T1000 (cell line): ENCODE results near the gene HYCC1.
"Not testable (repeated sequence)": the region's sequence is repeated elsewhere in the genome, so short reads cannot be mapped to it uniquely, and the experiment has no call there.

Experiments used
- DNase-seq: peaks from one replicate; lab custom pipeline; 2025; ENCODE audit warnings: mixed read lengths; lab: John Stamatoyannopoulos, UW

HYCC1 gene

DNA sequence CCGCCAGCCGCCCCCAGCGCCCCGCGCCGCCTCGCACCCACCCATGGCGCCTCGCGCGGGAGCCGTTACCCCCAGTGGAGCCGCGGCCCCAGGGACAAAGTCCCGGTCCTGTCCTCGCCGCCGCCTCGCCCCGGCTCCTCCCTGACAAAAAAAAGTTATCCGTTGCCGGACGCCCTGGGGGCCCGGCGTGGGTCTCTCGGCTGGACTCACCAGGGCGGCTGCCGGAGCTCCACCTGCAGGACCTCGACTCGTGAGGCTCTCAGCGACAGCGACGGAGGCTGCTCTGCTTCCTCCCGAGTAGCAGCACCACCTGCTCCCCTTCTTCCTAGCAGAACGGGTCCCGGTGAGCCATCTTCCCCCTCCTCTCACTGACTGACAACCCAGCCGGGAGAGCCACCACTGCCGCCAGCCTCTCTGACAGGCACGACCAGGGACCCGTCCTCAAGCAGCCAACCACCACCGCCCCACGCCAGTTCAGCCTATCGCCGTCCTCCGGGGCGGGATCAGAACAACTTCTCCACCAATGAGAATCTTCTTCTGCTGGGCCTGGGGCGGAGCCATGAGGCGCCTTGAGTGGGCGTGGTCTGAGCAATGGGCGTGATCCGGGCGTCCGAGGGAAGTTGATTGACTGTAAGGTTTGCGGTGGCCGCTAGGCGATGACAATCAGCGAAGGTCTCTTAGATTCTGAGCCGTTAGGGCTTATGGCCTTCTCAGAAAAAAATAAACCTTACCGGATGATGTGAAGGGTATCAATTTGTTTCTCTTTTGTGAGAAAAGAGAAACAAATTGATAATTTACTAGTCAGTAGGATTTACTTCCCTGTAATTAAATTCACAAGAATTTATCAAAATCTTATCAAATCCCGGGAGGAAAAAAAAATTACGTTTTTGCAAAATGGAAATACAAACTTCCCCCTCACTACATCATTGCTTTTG lies at the start of gene HYCC1:
HYCC1 (minus strand) TSS at position 416 of the 935 bp plus-strand sequence. CDS start 23,019 bp downstream, outside the sequence.
- DNase-seq: peak; percentile 99

DNA sequence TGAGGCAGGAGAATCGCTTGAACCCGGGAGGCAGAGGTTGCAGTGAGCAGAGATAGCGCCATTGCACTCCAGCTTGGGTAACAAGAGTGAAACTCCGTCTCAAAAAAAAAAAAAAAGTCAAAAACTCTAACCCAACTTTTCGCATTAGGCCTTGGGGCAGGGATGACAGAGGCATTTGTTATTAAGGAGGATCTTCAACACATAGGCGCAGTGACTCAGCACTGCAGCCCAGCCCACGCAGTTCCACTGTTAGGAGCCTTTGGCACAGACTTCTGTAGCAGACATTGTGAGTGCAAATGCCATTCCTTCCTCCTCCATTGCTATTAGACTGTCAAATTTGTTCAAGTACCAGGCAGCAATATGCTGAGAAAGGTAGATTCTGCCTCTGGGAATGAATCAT lies 48.5 kb upstream of the HYCC1 start:
- DNase-seq: no peak

DNA sequence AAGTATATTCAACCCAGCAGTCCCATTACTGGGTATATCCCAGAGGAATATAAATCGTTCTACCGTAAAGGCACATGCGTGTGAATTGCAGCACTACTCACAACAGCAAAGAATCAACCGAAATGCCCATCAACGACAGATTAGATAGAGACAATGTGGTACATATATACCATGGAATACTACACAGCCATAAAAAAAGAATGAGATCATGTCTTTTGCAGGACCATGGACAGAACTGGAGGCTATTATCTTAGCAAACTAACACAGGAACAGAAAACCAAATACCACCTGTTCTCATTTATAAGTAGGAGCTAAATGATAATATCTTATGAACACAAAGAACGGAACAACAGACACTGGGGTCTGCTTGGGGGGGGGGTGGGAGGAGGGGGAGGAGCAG lies 47.4 kb upstream of the HYCC1 start:
- DNase-seq: no peak

DNA sequence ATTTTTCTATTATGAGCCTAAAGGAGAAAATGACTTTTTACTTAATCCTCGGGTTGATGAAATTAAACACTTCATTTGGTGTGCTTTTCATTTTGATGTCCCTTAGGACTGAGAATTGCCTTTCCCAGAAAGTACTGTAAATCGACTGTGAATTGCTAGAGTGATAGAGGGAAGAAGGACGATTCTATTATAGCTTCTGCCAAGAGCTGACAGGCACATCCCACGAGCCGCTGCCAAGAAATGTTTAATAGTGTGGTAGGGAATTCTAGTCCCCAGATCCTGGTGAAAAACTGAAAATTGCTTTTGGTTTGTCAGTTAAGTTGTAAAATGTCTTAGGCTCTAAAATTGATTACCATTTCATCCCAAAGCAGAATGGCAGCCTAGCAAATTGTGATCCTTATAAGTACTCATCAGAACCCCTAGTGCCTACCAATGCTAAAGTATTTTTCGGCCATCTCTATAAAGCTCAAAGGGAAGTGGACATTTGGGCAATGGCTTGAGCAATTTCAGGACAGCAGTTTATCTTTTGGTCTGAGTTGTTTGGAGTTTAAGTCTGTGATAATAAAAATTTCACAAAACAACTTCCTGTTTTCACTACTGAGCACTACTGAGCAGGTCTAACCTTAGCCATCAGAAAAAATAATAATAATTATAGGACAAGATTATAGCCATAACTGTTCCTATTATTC lies 44.6 kb upstream of the HYCC1 start:
- no peak for DNase-seq

GRCh38 chr7:23055582-23056178 lies 41.8 kb upstream of the HYCC1 start:
- no peak for DNase-seq

- DNase-seq: not testable (repeated sequence)
These were observed 37.2 kb upstream of the HYCC1 start for GRCh38 chr7:23051124-23051485.

DNA sequence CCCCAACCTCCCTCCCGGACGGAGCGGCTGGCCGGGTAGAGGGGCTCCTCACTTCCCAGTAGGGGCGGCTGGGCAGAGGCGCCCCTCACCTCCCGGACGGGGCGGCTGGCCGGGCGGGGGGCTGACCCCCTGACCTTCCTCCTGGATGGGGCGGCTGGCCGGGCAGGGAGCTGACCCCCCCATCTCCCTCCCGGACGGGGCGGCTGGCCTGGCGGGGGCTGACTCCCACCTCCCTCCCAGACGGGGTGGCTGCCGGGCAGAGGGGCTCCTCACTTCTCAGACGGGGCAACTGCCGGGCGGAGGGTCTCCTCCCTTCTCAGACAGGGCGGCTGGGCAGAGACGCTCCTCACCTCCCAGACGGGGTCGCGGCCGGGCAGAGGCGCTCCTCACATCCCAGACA lies 32.4 kb upstream of the HYCC1 start:
- DNase-seq: not testable (repeated sequence)

- DNase-seq: not testable (repeated sequence)
These were observed 31.2 kb upstream of the HYCC1 start for GRCh38 chr7:23045086-23045485.

DNA sequence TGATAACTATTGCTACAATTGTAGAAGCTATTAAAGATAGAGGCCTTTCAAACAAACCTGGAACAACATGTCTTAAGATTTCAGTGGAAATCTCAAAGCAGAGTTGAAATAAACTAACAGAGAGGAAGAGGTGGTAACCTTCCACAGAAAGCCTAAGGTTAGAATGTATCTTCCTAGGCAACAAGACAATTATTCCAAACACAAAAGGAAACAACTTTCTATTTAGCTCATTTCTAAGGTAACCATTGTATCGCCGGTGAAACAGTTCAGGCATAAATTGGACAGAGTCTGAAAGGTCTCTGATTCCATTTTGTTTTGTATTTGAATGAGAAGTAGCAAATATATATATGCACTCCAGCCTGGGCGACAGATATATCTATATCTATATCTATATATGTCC lies 30.7 kb upstream of the HYCC1 start:
- no peak for DNase-seq

DNA sequence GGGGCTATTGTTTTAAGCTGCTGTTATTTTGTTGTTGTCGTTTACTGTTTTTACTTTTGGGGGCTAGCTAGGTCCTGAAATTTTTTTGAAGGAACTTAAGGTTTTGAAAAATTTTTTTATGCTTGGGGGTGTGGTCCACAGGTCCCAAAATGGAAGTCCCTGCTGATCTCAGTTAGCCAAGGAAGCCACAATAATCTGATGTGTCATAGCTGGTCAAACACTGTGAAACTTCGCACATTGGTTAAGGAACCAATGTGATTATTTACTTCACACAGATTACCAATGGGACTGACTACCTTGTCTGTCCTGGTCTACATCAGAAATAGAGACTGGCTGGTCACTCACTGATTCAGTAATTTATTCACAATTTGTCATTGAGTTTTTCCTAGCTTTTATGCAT lies 29.5 kb upstream of the HYCC1 start:
- DNase-seq: no peak

DNA sequence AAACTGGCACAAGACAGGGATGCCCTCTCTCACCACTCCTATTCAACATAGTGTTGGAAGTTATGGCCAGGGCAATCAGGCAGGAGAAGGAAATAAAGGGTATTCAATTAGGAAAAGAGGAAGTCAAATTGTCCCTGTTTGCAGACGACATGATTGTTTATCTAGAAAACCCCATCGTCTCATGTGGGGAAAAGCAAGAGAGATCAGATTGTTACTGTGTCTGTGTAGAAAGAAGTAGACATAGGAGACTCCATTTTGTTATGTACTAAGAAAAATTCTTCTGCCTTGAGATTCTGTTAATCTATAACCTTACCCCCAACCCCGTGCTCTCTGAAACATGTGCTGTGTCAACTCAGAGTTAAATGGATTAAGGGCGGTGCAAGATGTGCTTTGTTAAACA lies 25.7 kb upstream of the HYCC1 start:
- DNase-seq: not testable (repeated sequence)

- not testable (repeated sequence) for DNase-seq
These were observed 21.8 kb upstream of the HYCC1 start for GRCh38 chr7:23035542-23036371.

DNA sequence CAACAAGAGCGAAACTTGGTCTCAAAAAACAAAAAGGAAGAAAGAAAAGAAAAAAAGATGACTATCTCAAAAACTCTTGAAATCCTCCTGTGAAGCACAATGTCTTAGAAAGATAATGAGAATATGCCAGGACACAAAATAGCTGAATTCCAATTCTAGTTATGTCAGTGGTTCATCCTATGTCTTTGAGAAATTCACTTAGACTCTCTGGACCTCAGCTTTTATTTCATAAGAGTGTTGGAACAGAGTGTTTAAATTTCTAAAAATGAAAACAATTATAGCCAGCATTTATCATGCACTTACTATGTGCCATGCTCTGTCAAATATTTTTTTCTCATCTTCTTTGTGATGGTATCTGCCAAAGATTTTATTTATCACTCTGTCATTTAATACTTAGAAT lies 13.3 kb upstream of the HYCC1 start:
- no peak for DNase-seq

GRCh38 chr7:23026164-23026563 lies 12.2 kb upstream of the HYCC1 start:
- no peak for DNase-seq

- no peak for DNase-seq
These were observed 10.5 kb upstream of the HYCC1 start for GRCh38 chr7:23024454-23024853.

GRCh38 chr7:23022851-23023250 lies 8.9 kb upstream of the HYCC1 start:
- DNase-seq: no peak

GRCh38 chr7:23022258-23022769 lies 8.4 kb upstream of the HYCC1 start:
- DNase-seq: peak; percentile 23

GRCh38 chr7:23021596-23021995 lies 7.7 kb upstream of the HYCC1 start:
- no peak for DNase-seq

DNA sequence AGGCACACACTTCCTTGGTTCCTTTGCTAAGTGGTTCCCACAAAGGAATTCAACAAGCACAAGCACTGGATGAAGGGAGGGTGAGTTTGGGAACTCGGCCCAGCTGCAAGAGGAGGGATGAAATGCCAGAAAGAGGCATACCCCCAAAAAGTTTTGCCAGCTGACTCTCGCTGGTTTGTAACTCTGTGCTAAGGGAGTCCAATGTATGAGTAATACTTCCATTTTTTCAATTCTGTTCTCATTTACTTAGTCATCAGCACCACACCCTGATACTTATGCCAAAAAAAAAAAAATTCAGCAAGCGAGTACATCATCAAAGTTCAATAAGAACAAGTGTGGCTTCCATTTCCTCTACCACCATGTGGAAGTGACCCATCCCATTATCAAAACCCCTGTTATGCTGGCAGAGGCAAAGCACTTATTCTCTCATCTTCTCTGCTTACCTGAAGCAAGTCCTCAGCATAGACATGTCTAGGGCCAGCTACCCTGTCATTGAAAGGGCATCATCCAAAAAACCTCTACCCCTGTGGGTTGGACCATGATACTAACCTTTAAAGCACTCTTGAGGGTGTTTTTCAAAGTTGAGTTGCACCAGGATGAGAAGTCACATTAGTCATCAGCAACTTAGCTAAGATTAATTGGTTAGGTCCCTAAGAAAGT lies 6.9 kb upstream of the HYCC1 start:
- peak; percentile 16 for DNase-seq

DNA sequence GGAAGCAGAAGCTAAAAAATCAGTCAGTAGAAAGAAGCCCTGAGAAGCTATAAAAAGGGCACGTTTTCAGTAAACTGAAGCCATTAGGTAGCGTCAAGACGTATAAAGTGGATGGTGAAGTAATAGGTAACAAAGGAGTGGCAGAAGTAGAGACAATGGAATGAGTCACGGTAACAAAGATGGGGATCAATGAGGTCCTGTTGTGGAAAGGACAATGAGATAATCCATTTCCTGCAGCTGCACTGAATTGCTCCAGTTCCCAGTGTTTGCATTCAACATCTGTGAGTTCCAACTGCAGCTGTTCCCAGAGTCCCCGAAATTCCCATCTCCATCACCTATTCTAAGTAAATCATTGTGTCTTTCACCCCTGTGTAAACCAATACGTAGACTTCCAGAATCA lies 4.8 kb upstream of the HYCC1 start:
- no peak for DNase-seq

GRCh38 chr7:23017309-23017708 lies 3.4 kb upstream of the HYCC1 start:
- no peak for DNase-seq
